Stimulated activated CD4-positive, alpha-beta T cell treated with anti-CD3 and anti-CD28 coated beads, Interleukin-2, amount 100 ng/mL, for 24 hours (primary cell): ENCODE data around the gene CPNE2.
"Not testable (repeated sequence)": the region's sequence is repeated elsewhere in the genome, so short reads cannot be mapped to it uniquely, and the experiment has no call there.

Experiments
- DNase-seq, 2 donors: peaks; one replicate each; pipeline ENCODE4 v3.0.0-alpha.2; 2020

CPNE2 gene

GRCh38 chr16:57102888-57103851 lies 10.8 kb downstream of the CPNE2 start:
- no peak for DNase-seq

- no peak for DNase-seq
These were observed 12.3 kb downstream of the CPNE2 start for GRCh38 chr16:57104706-57105105.

DNA sequence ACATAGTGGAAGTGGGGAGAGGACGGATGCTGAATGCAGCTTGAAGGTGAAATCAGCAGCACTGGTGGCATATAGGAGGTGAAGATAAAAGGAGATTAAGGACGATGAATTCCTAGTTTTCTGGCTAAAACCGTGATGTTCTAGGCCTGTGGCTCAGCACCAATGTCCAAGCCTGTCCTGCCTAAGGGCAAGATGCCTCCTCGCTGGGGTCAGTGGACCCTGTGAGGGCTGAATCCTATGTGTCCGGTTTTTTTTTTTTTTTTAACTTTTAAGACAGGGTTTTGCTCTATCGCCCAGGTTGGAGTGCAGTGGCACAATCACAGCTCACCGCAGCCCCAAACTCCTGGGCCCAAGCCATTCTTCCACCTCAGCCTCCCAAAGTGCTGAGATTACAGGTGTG lies 12.8 kb downstream of the CPNE2 start:
- DNase-seq: no peak

- DNase-seq: no peak
These were observed 14.4 kb downstream of the CPNE2 start for GRCh38 chr16:57106767-57107166.

- no peak for DNase-seq
These were observed 15.0 kb downstream of the CPNE2 start for GRCh38 chr16:57107321-57107922.

DNA sequence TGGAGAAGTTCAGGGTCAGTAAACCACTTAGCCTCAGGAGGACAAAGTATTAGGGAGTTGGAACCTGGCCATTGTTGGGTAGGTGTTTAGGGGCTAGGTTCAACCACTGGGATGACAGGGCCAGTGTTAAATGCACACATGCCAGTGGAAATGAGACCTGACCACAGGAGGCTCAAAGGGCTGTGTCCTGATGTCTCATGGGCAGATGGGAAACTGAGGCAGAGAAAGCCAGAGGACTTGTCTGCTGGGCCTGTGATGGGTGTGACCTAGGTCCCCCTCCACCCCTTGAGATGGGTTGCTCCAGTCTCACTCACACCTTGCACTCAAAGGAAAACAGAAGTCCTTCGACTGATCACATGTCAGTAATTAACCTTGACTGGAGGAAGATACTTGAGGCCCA lies 16.0 kb downstream of the CPNE2 start:
- DNase-seq: no peak

- DNase-seq: not testable (repeated sequence)
These were observed 17.1 kb downstream of the CPNE2 start for GRCh38 chr16:57109259-57110105.

DNA sequence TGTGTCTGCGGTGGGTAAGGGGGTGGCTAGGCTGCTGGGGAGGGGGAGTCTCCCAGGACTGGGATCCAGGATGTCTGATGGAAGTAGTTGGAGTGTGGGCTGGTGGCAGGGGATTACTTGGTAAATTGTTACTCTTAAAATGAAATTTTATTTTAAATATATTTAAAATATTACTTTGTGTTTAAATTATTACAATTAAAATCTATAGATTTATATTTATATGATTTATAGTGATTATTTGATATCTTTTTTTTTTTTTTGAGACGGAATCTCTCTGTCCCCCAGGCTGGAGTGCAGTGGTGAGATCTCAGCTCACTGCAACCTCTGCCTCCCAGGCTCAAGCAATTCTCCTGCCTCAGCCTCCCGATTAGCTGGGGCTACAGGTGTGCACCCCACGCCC lies 18.6 kb downstream of the CPNE2 start:
- no peak for DNase-seq

GRCh38 chr16:57111420-57111819 lies 19.0 kb downstream of the CPNE2 start:
- DNase-seq: no peak

- DNase-seq: no peak
These were observed 20.1 kb downstream of the CPNE2 start for GRCh38 chr16:57112403-57113041.

GRCh38 chr16:57113042-57113453 lies 20.7 kb downstream of the CPNE2 start:
- DNase-seq: no peak

DNA sequence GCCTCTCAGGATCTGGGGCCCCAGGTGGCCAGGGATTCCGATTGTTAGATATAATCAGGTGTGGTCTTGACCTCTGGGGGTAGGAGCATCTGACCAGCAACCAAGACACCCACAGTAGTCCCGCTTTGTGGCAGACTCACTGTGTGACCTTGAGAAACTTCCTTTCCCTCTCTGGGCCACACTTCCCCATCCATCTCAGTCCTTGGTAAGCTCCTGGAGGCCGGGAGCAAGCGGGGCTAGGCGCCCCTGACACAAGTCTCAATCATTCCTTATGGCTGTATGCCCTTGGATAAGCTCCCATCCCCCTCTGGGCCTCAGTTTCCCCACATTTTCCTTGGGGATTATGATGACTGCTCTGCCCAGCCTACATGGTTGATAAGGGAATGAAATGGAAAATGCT lies 21.3 kb downstream of the CPNE2 start:
- DNase-seq: no peak

GRCh38 chr16:57115168-57115513 lies 22.8 kb downstream of the CPNE2 start:
- DNase-seq: no peak

DNA sequence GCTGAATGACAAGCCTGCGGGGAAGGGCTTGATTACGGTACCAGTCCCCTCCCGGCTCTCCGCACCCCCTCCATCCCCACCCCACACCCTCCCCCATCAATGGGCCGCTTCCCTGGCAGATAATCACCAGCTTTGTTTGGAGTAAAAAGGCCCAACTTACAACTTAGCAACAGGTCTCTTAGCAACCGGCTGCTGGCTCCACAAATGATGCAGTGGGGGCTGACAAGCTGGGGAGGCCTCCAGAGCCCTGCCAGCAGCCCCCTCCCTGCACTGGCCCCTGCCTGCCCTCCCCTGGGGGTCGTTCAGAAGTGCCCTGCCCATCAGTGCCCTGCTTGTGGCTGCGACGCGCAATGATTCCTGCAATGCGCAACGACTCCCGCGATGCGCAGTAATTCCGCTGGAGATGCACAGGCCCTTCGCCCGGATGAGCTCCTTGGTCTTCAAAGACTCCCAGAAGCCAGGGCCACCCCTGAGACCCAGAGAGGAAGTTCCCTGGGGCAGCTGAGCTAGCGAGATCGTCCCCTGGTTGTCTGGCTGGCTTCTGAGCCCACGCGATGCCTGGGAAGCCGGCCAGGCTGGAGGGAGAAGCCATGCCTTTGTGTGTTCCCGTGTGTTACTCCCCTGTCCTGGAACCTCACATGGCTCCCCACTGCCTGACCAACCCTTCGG lies 23.3 kb downstream of the CPNE2 start:
- no peak for DNase-seq

DNA sequence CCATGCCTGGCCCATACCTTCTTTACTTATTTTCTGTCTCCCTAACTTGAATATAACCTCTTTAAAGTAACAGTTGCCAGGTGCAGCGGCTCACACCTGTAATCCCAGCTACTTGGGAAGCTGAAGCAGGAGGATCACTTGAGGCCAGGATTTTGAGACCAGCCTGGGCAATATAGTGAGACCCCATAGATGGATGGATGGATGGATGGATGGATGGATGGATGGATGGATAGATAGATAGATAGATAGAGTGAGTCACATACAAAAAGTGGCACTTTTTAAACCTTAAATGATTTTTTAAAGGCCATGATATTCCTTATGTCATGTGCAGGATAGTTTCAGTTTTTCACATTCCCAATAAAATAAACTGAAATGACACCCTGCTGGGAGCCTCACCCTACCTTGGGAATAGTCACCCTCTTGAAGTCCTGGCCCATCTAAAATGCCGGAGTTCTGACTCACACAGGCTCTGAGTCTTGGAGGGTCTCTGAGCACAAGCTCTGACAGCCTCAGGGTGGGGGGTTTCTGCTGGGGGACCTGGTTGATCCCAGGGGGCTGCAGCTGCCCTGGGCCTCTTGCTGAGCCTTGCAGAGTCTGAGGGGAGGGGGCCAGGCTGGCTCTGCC lies 26.2 kb downstream of the CPNE2 start:
- no peak for DNase-seq

- DNase-seq: no peak
These were observed 31.0 kb downstream of the CPNE2 start for GRCh38 chr16:57123216-57123973.

DNA sequence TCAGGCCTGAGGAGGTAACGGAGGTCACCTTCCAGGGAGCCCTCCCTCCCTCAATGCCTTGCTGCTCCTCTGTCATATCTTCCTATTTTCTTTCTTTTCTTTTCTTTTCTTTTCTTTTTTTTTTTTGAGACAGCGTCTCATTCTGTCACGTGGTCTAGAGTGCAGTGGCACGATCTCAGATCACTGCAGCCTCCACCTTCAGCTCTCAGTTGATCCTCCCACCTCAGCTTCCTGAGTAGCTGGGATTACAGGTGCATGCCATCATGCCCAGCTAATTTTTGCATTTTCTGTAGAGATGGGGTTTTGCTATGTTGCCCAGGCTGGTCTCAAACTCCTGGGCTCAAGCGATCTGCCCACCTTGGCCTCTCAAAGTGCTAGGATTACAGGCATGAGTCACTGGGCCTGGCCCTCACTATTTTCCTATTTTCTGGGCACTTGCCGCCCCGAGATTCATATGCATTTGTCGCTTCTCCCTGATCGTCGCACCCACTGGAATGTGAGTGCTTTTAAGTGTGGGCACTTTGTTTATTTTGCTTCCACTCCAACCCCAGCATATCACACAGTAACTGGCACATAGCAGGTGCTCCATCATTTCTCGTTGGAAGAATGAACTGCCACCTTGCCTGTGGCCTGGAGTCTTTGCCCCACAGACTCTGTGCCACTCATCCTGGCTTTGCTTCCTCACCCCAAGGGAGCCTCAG lies 31.7 kb downstream of the CPNE2 start:
- DNase-seq: no peak

DNA sequence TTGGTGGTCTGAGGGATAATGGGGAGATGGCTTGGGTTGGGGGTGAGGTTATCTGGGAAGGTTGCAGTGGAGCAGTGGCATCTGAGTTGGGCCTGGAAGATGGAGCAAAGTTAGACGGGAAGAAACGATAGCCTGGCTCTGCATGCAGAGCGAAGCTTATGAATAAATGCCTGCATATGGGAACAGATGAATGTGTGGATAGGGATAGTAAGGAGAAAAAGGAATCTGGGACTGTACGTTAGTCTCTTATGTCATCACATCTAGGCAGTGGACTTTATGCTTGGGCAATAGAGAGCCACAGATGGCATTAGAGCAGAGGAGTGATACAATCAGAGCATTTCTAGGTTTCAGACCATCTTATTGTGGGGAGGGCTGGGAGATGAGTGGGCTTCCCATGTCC lies 33.0 kb downstream of the CPNE2 start:
- DNase-seq: no peak

DNA sequence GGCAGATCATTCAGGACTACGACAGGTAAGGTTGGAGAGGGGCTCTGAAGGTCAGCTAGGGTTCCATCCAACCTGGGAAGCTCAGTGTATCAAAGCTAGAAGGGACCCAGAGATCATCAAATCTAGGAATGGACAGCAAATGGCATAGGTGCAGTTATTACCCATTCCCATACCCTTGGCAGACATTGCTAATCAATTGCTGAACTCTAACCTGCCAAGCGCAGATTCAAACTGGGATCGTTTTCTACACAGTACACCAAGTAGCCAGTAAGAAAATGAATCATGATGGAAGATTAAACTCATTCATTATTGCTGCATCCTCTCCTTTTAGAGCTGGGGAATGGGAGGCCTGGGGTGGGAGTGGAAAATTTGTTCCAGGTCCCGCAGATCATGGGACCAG lies 33.6 kb downstream of the CPNE2 start:
- no peak for DNase-seq

- DNase-seq: no peak
These were observed 34.0 kb downstream of the CPNE2 start for GRCh38 chr16:57126411-57126810.
